Measurements from ENCODE around the gene EFCAB11.

EFCAB11 gene

DNA sequence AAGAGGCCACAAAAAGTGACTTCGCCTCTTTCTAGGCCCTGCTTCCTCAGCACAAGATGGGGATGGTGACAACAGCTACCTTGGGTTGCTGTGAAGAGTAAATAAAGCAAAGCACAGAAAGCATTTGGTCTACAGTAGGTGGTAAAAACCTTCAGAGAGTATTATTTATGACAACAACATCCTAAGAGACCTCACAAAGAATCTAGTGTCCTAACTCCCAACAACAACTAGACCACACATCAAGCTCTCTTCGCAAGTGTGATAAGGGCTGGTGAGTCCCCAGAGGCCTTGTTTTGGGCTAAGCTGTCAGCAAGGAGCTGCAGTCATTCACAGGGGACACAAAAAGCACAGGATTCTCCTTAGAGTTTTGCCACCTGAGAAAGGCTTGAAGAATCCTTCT, 84.9 kb downstream of the EFCAB11 start:
- Histone ChIP-seq H3K4me3 (ENCODE audit: low read length) (no peak overlapping the region), H3K4me1 (ENCODE audit: low read length) (no peaks in the 10 kb centered on the region), H3K36me3 (replicated peaks; ENCODE audit: insufficient read depth, low read length) (no peaks in the 10 kb centered on the region), H3K27ac (ENCODE audit: low read length) (no peak overlapping the region), H3F3A (ENCODE audit: insufficient read depth, low read length) (no peaks in the 10 kb centered on the region), H3K9ac (ENCODE audit: low read length) (no peak overlapping the region), H2AFZ (ENCODE audit: low read length) (no peak overlapping the region), H4K20me1 (ENCODE audit: insufficient read depth, low read length) (no peaks in the 10 kb centered on the region), H3K9me2 (replicated peaks; ENCODE audit: insufficient read depth, low read length) (no peaks in the 10 kb centered on the region), H3K4me2 (ENCODE audit: low read depth, low read length) (no peak overlapping the region), H3K79me2 (ENCODE audit: low read length) (no peaks in the 10 kb centered on the region), H3K9me3 (replicated peaks; ENCODE audit: insufficient read depth, low read length) (no peaks in the 10 kb centered on the region), H3K27me3 (replicated peaks; ENCODE audit: insufficient read depth, low read length) (no peaks in the 10 kb centered on the region)
- no peak for DNase-seq
- TF ChIP-seq EZH2 (optimal IDR thresholded peaks at IDR 0.05; ENCODE audit: low read depth, low read length) (no peak), EZH2phosphoT487 (IDR thresholded peaks at IDR 0.05; ENCODE audit: low read length) (no peak)
- TF ChIP-seq, protein P1, sequence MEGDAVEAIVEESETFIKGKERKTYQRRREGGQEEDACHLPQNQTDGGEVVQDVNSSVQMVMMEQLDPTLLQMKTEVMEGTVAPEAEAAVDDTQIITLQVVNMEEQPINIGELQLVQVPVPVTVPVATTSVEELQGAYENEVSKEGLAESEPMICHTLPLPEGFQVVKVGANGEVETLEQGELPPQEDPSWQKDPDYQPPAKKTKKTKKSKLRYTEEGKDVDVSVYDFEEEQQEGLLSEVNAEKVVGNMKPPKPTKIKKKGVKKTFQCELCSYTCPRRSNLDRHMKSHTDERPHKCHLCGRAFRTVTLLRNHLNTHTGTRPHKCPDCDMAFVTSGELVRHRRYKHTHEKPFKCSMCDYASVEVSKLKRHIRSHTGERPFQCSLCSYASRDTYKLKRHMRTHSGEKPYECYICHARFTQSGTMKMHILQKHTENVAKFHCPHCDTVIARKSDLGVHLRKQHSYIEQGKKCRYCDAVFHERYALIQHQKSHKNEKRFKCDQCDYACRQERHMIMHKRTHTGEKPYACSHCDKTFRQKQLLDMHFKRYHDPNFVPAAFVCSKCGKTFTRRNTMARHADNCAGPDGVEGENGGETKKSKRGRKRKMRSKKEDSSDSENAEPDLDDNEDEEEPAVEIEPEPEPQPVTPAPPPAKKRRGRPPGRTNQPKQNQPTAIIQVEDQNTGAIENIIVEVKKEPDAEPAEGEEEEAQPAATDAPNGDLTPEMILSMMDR (IDR thresholded peaks at IDR 0.05; ENCODE audit: low read length) = no peak

DNA sequence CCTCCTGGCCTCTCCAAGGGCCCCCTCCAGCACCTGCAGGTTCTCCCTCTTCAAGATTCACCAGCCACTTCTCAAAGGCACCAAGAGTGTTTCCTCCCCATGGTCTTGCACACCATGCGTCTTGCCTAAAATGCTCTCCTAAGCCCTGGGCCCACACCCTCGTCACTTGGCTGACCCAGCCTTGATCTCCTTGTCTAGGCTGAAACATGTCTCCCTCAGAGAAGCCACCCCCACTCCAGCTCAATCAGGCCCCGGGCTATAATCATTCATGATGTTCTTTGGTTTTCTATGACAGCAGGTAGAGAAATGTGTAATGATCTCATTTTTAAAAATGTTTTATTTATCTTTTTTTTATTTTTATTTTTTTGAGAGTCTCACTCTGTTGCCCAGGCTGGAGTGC, 88.1 kb downstream of the EFCAB11 start:
- no peak overlapping the region for H3K9ac ChIP-seq (ENCODE audit: low read length)
- no peak for TF ChIP-seq EZH2 (optimal IDR thresholded peaks at IDR 0.05; ENCODE audit: low read depth, low read length)
- TF ChIP-seq, protein P1 (IDR thresholded peaks at IDR 0.05; ENCODE audit: low read length) = no peak
- no peak for TF ChIP-seq EZH2phosphoT487 (IDR thresholded peaks at IDR 0.05; ENCODE audit: low read length)
- H3K9me2 ChIP-seq (replicated peaks; ENCODE audit: insufficient read depth, low read length) = no peaks in the 10 kb centered on the region
- H3K9me3 ChIP-seq (replicated peaks; ENCODE audit: insufficient read depth, low read length) = no peaks in the 10 kb centered on the region
- H3K27ac ChIP-seq (ENCODE audit: low read length) = no peak overlapping the region
- H3K27me3 ChIP-seq (replicated peaks; ENCODE audit: insufficient read depth, low read length) = no peaks in the 10 kb centered on the region
- no peaks in the 10 kb centered on the region for H3K79me2 ChIP-seq (ENCODE audit: low read length)
- H3K36me3 ChIP-seq (replicated peaks; ENCODE audit: insufficient read depth, low read length) = no peaks in the 10 kb centered on the region
- no peak overlapping the region for H3K4me2 ChIP-seq (ENCODE audit: low read depth, low read length)
- H2AFZ ChIP-seq (ENCODE audit: low read length) = no peak overlapping the region
- DNase-seq = no peak
- no peaks in the 10 kb centered on the region for H3F3A ChIP-seq (ENCODE audit: insufficient read depth, low read length)
- no peak overlapping the region for H3K4me3 ChIP-seq (ENCODE audit: low read length)
- no peaks in the 10 kb centered on the region for H4K20me1 ChIP-seq (ENCODE audit: insufficient read depth, low read length)
- H3K4me1 ChIP-seq (ENCODE audit: low read length) = no peaks in the 10 kb centered on the region

- Histone ChIP-seq H4K20me1 (ENCODE audit: insufficient read depth, low read length) (no peaks in the 10 kb centered on the region), H3K79me2 (ENCODE audit: low read length) (no peaks in the 10 kb centered on the region), H3K4me1 (ENCODE audit: low read length) (no peaks in the 10 kb centered on the region), H3K9ac (ENCODE audit: low read length) (no peak overlapping the region), H3K27me3 (replicated peaks; ENCODE audit: insufficient read depth, low read length) (no peaks in the 10 kb centered on the region), H3K4me3 (ENCODE audit: low read length) (no peak overlapping the region), H3K27ac (ENCODE audit: low read length) (no peak overlapping the region), H3F3A (ENCODE audit: insufficient read depth, low read length) (no peaks in the 10 kb centered on the region), H3K36me3 (replicated peaks; ENCODE audit: insufficient read depth, low read length) (no peaks in the 10 kb centered on the region), H2AFZ (ENCODE audit: low read length) (no peak overlapping the region), H3K9me3 (replicated peaks; ENCODE audit: insufficient read depth, low read length) (no peaks in the 10 kb centered on the region), H3K4me2 (ENCODE audit: low read depth, low read length) (no peak overlapping the region), H3K9me2 (replicated peaks; ENCODE audit: insufficient read depth, low read length) (no peaks in the 10 kb centered on the region)
- TF ChIP-seq EZH2phosphoT487 (IDR thresholded peaks at IDR 0.05; ENCODE audit: low read length) (no peak), EZH2 (optimal IDR thresholded peaks at IDR 0.05; ENCODE audit: low read depth, low read length) (no peak)
- TF ChIP-seq, protein P1 (IDR thresholded peaks at IDR 0.05; ENCODE audit: low read length) = no peak
- no peak for DNase-seq
Observed at GRCh38 chr14:89865153-89865552, 89.4 kb downstream of the EFCAB11 start.

Data from MM.1S (cell line).